Measurements from ENCODE around the gene GBX1.

Gene GBX1

GRCh38 chr7:151138153-151138851, 29.2 kb downstream of the GBX1 start:
- DNase-seq, result no peak

- DNase-seq, result no peak
These were observed 29.7 kb downstream of the GBX1 start for GRCh38 chr7:151137791-151138152.

GRCh38 chr7:151137076-151137675, 30.3 kb downstream of the GBX1 start:
- DNase-seq, result no peak

GRCh38 chr7:151135866-151136843, 31.3 kb downstream of the GBX1 start:
- no peak for DNase-seq

- DNase-seq, result no peak
These were observed 32.0 kb downstream of the GBX1 start for GRCh38 chr7:151135525-151135845.

- DNase-seq, result no peak
These were observed 32.6 kb downstream of the GBX1 start for GRCh38 chr7:151134743-151135524.

- no peak for DNase-seq
These were observed 33.3 kb downstream of the GBX1 start for GRCh38 chr7:151133986-151134742.

- DNase-seq, result no peak
These were observed 34.1 kb downstream of the GBX1 start for GRCh38 chr7:151133266-151133985.

GRCh38 chr7:151132461-151133205, 34.9 kb downstream of the GBX1 start:
- no peak for DNase-seq

- no peak for DNase-seq
These were observed 35.8 kb downstream of the GBX1 start for GRCh38 chr7:151131592-151132293.

- DNase-seq, result no peak
These were observed 36.3 kb downstream of the GBX1 start for GRCh38 chr7:151131224-151131591.

- DNase-seq, result no peak
These were observed 36.7 kb downstream of the GBX1 start for GRCh38 chr7:151130741-151131157.

GRCh38 chr7:151129960-151130591, 37.4 kb downstream of the GBX1 start:
- no peak for DNase-seq

GRCh38 chr7:151129117-151129959, 38.2 kb downstream of the GBX1 start:
- DNase-seq, result no peak

GRCh38 chr7:151128716-151129115, 38.8 kb downstream of the GBX1 start:
- DNase-seq, result no peak

GRCh38 chr7:151128144-151128543, 39.4 kb downstream of the GBX1 start:
- DNase-seq, result no peak

GRCh38 chr7:151126491-151127137, 40.9 kb downstream of the GBX1 start:
- DNase-seq, result no peak

GRCh38 chr7:151125846-151126481, 41.5 kb downstream of the GBX1 start:
- no peak for DNase-seq
